Panc1 (cell line): ENCODE results near the gene MRPS12. TPM values are rescaled to one million over a fixed set of nuclear protein-coding genes. Genes with fewer than 3 reads are reported as not detected.

ENCODE experiments used
- ATAC-seq: fragments of 200-7000 bp; cut with Tn5 transposase; 2 replicates; pipeline ENCODE4 v1.9.1; 2020; ENCODE audit warnings: mild to moderate bottlenecking, moderate library complexity
- BruUV-seq: library from RNA; stranded (reverse); fragments of 400-500 nt; replicated peaks from 2 replicates; lab custom pipeline; 2021; lab: Mats Ljungman, UMichigan
- CTCF ChIA-PET: fragments of 300-600 bp; sonication (Branson Sonifier 250); formaldehyde crosslinking; loops from one replicate; lab custom pipeline; 2022; ENCODE audit warnings: antibody characterized with exemption; lab: Charles Lee
- POLR2A ChIA-PET: fragments of 300-600 bp; sonication (Branson Sonifier 250); formaldehyde crosslinking; loops from one replicate; lab custom pipeline; 2022; ENCODE audit warnings: antibody characterized with exemption; lab: Charles Lee
- DNase-seq: peaks from one replicate; pipeline ENCODE4 v3.0.0-alpha.2; 2010; ENCODE audit warnings: low read depth, low spot score
- H3K27ac ChIP-seq: 2 replicates; pipeline ENCODE4 v1.5.1; 2011; ENCODE audit warnings: mild to moderate bottlenecking, low read length, inconsistent platforms
- H3K27me3 ChIP-seq: fragments of 200-500 bp; sonication (Bioruptor generic); 2 replicates; pipeline ENCODE4 v1.6.0; 2014; ENCODE audit warnings: low read length, inconsistent platforms; ENCODE audit not compliant: control insufficient read depth, insufficient read depth
- H3K36me3 ChIP-seq: fragments of 200-500 bp; sonication (Bioruptor generic); 2 replicates; pipeline ENCODE4 v1.5.1; 2014; ENCODE audit warnings: inconsistent platforms, mild to moderate bottlenecking, low read length, moderate library complexity; ENCODE audit not compliant: control insufficient read depth, insufficient read depth
- H3K4me1 ChIP-seq: 2 replicates; pipeline ENCODE4 v1.5.1; 2011; ENCODE audit warnings: inconsistent platforms, mild to moderate bottlenecking, low read length, moderate library complexity; ENCODE audit not compliant: control insufficient read depth, insufficient read depth
- H3K4me3 ChIP-seq, 2 experiments: 2 replicates each; pipeline ENCODE4 v1.5.1; 2011 to 2012; ENCODE audit warnings: low read depth in 2 of 2, low read length in 2 of 2, mild to moderate bottlenecking in 2 of 2, inconsistent platforms in 1 of 2, moderate library complexity in 1 of 2
- H3K9me3 ChIP-seq: fragments of 200-500 bp; sonication (Bioruptor generic); 2 replicates; pipeline ENCODE4 v1.5.1; 2014; ENCODE audit warnings: low read depth, mild to moderate bottlenecking, inconsistent platforms, low read length, moderate library complexity; ENCODE audit not compliant: control insufficient read depth, insufficient read depth
- POLR2AphosphoS5 ChIP-seq: IDR thresholded peaks from 2 replicates; pipeline ENCODE4 v1.6.1; 2012; ENCODE audit warnings: mild to moderate bottlenecking, low read depth, low read length, moderate library complexity
- SIN3A ChIP-seq: IDR thresholded peaks from 2 replicates; pipeline ENCODE4 v1.6.1; 2012; ENCODE audit warnings: low read depth, mild to moderate bottlenecking, low read length, moderate library complexity, borderline replicate concordance; ENCODE audit not compliant: insufficient read depth
- TCF7L2 ChIP-seq: IDR thresholded peaks from 2 replicates; pipeline ENCODE4 v1.6.1; 2011; ENCODE audit warnings: mild to moderate bottlenecking, low read depth, low read length, inconsistent platforms
- in situ Hi-C: cut with HindIII; loops from 2 replicates; pipeline ENCODE4 v1.10.0; 2016; ENCODE audit warnings: low sequenced_read_pairs, low pct_unique_long_range_greater_than_20kb
- intact Hi-C: fragments of 100-400 bp; cut with micrococcal nuclease; formaldehyde crosslinking; loops from one replicate; pipeline ENCODE4 v1.10.0; 2022; ENCODE audit not compliant: unreplicated experiment
- total RNA-seq: library from RNA; stranded (reverse); gene quantifications from one replicate; pipeline ENCODE4 v1.2.1, GENCODE V29; 2021; ENCODE audit not compliant: unreplicated experiment
- TF ChIP-seq, protein P1 (sequence below), 2 experiments: IDR thresholded peaks; 2 replicates each; pipeline ENCODE4 v1.6.1; 2011 to 2012; ENCODE audit warnings: low read depth in 2 of 2, control low read depth in 1 of 2, low read length in 1 of 2, mild to moderate bottlenecking in 1 of 2, moderate library complexity in 1 of 2; ENCODE audit not compliant: insufficient read depth in 1 of 2
- TF ChIP-seq, protein P2 (sequence below): fragments of 450-650 bp; IDR thresholded peaks from 2 replicates; pipeline ENCODE4 v1.5.1; 2017; ENCODE audit warnings: mild to moderate bottlenecking

The MRPS12 gene
- total RNA-seq, 1 experiment from 2014 or later = 511 TPM

DNA sequence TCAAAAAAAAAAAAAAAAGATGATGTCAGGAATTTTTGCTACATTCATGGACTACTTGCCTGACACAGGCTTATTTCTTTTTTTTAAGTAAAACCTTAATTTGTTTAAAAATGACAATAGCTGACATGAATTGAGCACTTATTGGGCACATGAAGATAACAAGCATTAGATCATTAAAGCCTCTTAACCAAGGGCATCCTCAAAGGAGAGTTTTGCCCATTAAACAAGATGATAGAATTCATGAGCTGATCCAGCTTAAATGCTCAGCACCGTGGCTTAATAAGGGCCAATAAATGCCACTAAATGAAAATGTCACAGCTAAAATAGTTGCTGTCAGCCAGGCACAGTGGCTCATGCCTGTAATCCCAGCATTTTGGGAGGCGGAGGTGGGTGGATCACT lies 25.5 kb downstream of the MRPS12 start:
- H3K4me3 ChIP-seq = no peak overlapping the region
- H3K27ac ChIP-seq = no peak overlapping the region
- ChIA-PET POLR2A (interaction anchor here (0.5 to 0.7 kb wide), 2 partner anchors 12 to 23 kb away, joined by 3 read pairs; no protein-coding TSS in a partner anchor), CTCF (interaction anchor here (0.6 to 1.5 kb wide), 7 partner anchors 14 to 1202 kb away, joined by 3 to 14 read pairs (median 4); partner anchors contain the start of gene FBXO17)
- H3K9me3 ChIP-seq = no peaks in the 10 kb centered on the region
- BruUV-seq = no TSS peak
- no peak for ATAC-seq
- H3K4me1 ChIP-seq = no peaks in the 10 kb centered on the region
- in situ Hi-C loops (no loop called here), intact Hi-C loops (no loop called here)
- H3K36me3 ChIP-seq = no peaks in the 10 kb centered on the region
- no peak for TF ChIP-seq TCF7L2
- no peak for TF ChIP-seq POLR2AphosphoS5
- TF ChIP-seq, protein P1, sequence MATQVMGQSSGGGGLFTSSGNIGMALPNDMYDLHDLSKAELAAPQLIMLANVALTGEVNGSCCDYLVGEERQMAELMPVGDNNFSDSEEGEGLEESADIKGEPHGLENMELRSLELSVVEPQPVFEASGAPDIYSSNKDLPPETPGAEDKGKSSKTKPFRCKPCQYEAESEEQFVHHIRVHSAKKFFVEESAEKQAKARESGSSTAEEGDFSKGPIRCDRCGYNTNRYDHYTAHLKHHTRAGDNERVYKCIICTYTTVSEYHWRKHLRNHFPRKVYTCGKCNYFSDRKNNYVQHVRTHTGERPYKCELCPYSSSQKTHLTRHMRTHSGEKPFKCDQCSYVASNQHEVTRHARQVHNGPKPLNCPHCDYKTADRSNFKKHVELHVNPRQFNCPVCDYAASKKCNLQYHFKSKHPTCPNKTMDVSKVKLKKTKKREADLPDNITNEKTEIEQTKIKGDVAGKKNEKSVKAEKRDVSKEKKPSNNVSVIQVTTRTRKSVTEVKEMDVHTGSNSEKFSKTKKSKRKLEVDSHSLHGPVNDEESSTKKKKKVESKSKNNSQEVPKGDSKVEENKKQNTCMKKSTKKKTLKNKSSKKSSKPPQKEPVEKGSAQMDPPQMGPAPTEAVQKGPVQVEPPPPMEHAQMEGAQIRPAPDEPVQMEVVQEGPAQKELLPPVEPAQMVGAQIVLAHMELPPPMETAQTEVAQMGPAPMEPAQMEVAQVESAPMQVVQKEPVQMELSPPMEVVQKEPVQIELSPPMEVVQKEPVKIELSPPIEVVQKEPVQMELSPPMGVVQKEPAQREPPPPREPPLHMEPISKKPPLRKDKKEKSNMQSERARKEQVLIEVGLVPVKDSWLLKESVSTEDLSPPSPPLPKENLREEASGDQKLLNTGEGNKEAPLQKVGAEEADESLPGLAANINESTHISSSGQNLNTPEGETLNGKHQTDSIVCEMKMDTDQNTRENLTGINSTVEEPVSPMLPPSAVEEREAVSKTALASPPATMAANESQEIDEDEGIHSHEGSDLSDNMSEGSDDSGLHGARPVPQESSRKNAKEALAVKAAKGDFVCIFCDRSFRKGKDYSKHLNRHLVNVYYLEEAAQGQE (IDR thresholded peaks at IDR 0.05; ENCODE audit: insufficient read depth in 1 of 2, low read depth in 2 of 2, low read length in 1 of 2) = no peak
- no peak for TF ChIP-seq SIN3A
- H3K27me3 ChIP-seq = no peaks in the 10 kb centered on the region
- DNase-seq = no peak

GRCh38 chr19:38958301-38958700 lies 27.6 kb downstream of the MRPS12 start:
- Histone ChIP-seq H3K9me3 (no peaks in the 10 kb centered on the region), H3K27ac (no peak overlapping the region), H3K4me1 (peaks cover 7% of the 10 kb centered on the region), H3K36me3 (no peaks in the 10 kb centered on the region), H3K4me3 (no peak overlapping the region), H3K27me3 (no peaks in the 10 kb centered on the region)
- in situ Hi-C loops (no loop called here), intact Hi-C loops (no loop called here)
- no peak for DNase-seq
- ChIA-PET CTCF (interaction anchor here (0.6 to 0.7 kb wide), 2 partner anchors 14 to 124 kb away, joined by 3 to 5 read pairs; no protein-coding TSS in a partner anchor), POLR2A (interaction anchor here (0.9 kb wide), 1 partner anchor 154 kb away, joined by 10 read pairs; no protein-coding TSS in a partner anchor)
- TF ChIP-seq SIN3A (no peak), POLR2AphosphoS5 (0 out of 2 replicates have a peak, but pooled peaks have one; percentile 60), TCF7L2 (no peak)
- TF ChIP-seq, protein P2, sequence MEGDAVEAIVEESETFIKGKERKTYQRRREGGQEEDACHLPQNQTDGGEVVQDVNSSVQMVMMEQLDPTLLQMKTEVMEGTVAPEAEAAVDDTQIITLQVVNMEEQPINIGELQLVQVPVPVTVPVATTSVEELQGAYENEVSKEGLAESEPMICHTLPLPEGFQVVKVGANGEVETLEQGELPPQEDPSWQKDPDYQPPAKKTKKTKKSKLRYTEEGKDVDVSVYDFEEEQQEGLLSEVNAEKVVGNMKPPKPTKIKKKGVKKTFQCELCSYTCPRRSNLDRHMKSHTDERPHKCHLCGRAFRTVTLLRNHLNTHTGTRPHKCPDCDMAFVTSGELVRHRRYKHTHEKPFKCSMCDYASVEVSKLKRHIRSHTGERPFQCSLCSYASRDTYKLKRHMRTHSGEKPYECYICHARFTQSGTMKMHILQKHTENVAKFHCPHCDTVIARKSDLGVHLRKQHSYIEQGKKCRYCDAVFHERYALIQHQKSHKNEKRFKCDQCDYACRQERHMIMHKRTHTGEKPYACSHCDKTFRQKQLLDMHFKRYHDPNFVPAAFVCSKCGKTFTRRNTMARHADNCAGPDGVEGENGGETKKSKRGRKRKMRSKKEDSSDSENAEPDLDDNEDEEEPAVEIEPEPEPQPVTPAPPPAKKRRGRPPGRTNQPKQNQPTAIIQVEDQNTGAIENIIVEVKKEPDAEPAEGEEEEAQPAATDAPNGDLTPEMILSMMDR = no peak
- BruUV-seq = no TSS peak
- ATAC-seq = no peak

DNA sequence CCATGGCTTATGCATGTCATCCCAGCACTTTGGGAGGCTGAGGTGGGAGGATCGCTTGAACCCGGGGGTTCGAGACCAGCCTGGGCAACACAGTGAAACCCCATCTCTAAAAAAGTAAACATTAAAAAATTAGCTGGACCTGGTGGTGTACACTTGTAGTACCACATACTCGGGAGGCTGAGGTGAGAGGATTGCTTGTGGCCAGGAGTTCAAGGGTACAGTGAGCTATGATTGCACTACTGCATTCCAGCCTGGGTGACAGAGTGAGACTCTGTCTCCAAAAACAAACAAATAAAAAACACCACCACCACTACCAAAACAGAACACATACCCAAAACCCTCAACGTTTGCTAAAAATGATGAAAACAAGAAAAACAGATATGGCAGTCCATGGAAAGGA lies 28.9 kb downstream of the MRPS12 start:
- no peak overlapping the region for H3K4me3 ChIP-seq
- in situ Hi-C loops (no loop called here), intact Hi-C loops (loop anchor here (10.0 kb wide), 1 partner anchor 225 kb away; no protein-coding TSS in a partner anchor)
- CTCF ChIA-PET = interaction anchor here (0.6 to 1.2 kb wide), 6 partner anchors 26 to 833 kb away, joined by 3 to 6 read pairs (median 3); no protein-coding TSS in a partner anchor
- no peak for DNase-seq
- H3K4me1 ChIP-seq = peaks cover 7% of the 10 kb centered on the region
- no peaks in the 10 kb centered on the region for H3K9me3 ChIP-seq
- TF ChIP-seq, protein P2 = no peak
- TF ChIP-seq TCF7L2 (no peak), SIN3A (no peak), POLR2AphosphoS5 (no peak)
- TF ChIP-seq, protein P1 (IDR thresholded peaks at IDR 0.05; ENCODE audit: insufficient read depth in 1 of 2, low read depth in 2 of 2, low read length in 1 of 2) = no peak
- ATAC-seq = no peak
- no peaks in the 10 kb centered on the region for H3K27me3 ChIP-seq
- BruUV-seq = no TSS peak
- H3K36me3 ChIP-seq = no peaks in the 10 kb centered on the region
- POLR2A ChIA-PET = interaction anchor here (0.6 to 0.7 kb wide), 4 partner anchors 24 to 363 kb away, joined by 3 to 12 read pairs (median 6); no protein-coding TSS in a partner anchor
- H3K27ac ChIP-seq = no peak overlapping the region
